Fibroblast of mammary gland (primary cell): ENCODE measurements around the gene MXD1.
A peak's percentile ranks its signal among the peaks of the same experiment; 100 is the strongest.

Experiments
- DNase-seq: peaks from one replicate; pipeline ENCODE4 v3.0.0-alpha.2; 2010; ENCODE audit warnings: low read depth
- H3K4me3 ChIP-seq: 2 replicates; pipeline ENCODE4 v1.5.1; 2011; ENCODE audit warnings: low read depth, mild to moderate bottlenecking, low read length, moderate library complexity; ENCODE audit not compliant: control insufficient read depth
- TF ChIP-seq, protein P1 (sequence below): conservative IDR thresholded peaks from 2 replicates; pipeline ENCODE4 v1.5.1; 2011; ENCODE audit warnings: low read depth, low read length, inconsistent platforms; ENCODE audit not compliant: control insufficient read depth, insufficient read depth

MXD1 gene

DNA sequence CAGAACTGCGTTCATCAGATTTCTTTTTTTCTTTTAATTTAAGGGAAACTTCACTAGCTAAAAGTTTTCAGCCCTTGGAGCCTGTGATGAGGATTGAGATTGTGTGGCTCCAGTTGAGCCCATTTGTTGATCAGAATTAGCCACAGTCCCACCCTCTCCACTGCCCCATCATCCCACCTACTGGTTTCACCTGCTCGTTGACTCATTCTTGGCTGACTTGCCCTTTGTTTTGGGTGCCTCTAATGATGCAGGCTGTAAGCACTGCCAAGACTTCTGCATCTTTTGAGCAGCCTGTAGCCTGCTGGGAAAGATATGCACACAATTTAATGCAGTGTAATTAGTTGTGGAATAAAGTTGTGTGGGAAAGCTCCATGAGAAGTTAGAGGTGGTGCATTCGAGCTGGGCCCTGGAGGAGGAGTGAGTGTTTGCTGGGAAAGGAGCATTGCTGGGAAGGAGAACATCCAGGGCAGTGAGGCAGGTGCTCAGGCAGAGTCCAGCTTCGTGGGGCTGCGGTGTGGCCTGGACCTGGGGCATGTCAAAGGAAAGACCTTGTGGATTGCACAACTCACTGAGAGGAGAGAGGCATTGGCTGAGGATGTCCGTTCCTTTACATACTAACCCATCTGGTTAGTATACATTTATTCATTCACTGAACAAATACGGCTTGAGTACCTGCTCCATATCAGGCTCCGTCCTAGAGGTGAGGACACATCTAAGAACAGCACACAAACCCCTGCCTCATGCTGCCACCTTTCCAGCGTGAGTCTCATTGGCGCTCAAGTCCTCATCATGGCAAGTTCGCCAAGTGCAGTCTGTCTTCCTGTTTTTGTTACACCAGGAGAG is 28.3 kb downstream of the MXD1 start:
- H3K4me3 ChIP-seq: no peak overlapping the region
- TF ChIP-seq, protein P1, sequence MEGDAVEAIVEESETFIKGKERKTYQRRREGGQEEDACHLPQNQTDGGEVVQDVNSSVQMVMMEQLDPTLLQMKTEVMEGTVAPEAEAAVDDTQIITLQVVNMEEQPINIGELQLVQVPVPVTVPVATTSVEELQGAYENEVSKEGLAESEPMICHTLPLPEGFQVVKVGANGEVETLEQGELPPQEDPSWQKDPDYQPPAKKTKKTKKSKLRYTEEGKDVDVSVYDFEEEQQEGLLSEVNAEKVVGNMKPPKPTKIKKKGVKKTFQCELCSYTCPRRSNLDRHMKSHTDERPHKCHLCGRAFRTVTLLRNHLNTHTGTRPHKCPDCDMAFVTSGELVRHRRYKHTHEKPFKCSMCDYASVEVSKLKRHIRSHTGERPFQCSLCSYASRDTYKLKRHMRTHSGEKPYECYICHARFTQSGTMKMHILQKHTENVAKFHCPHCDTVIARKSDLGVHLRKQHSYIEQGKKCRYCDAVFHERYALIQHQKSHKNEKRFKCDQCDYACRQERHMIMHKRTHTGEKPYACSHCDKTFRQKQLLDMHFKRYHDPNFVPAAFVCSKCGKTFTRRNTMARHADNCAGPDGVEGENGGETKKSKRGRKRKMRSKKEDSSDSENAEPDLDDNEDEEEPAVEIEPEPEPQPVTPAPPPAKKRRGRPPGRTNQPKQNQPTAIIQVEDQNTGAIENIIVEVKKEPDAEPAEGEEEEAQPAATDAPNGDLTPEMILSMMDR: no peak
- DNase-seq: no peak

DNA sequence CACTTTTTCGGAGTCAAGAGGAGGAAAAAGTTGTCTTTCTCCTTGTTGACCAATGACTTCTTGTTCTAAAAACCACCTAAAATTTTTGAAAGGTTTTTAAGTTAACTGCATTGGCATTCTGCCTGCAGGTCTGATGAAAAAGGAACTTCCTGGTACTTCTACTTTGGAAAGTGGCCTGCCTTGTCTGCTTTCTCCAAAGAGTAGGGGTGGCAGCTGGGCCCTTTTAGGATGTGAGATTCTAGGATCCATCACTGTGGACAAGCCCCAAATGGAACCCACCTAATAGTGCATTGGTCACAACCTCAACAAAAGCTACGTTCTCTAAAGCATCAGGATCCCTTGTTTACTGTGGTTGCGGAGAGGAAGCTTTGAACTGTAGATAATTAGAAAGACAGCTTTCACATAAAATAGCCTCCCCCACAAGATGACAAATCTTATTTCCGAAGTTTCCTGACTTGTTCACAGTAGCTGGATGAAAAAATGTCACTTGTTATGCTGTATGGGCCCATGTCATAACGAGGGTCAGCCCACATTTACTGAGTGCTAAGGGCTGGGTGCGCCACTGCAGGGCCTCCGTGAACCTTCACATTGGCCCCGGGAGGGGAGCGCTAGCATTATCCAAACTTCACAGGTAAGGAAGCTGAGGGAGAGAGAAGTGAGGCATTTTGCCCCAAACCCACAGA is 29.1 kb downstream of the MXD1 start:
- no peak overlapping the region for H3K4me3 ChIP-seq
- no peak for DNase-seq
- TF ChIP-seq, protein P1: no peak

DNA sequence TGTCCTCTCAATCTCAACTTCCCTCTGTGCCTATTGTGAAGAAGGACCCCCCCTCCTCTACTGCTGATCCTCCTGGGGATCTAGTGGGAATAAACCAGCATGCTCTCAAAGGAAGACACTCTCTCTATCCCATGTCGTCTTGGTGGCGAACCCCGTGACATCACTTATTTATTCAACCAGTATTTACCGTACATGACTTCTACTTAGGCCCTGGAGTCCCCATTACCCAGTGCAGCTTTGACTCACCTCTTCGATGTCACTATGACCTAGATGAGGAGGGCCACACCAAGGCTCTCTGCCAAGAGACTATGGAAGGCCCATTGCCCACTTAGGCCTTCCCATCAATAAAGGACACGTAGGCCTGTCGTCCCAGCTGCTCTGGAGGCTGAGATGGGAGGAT is 29.8 kb downstream of the MXD1 start:
- H3K4me3 ChIP-seq: no peak overlapping the region
- no peak for DNase-seq
- TF ChIP-seq, protein P1: no peak

DNA sequence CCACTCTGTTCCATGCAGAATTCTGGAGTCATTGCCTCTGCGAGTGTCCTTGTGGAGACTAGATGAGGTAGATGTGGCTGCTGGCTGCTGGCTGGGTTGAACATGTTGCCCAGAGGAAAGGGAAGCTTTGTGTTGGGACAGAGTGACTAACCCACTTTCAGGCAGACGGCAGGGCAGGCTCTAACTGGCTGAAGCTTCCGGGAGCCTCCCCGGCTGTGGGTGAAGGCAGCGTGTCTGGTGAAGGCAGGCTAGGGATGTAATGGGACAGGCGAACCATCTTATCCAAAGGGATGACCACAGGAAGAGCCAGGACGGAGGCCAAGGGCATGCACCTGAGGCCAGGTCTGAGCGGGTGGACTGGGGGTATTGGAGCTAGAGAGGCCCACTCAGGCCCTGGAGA is 30.5 kb downstream of the MXD1 start:
- DNase-seq: no peak
- no peak overlapping the region for H3K4me3 ChIP-seq
- TF ChIP-seq, protein P1: no peak

DNA sequence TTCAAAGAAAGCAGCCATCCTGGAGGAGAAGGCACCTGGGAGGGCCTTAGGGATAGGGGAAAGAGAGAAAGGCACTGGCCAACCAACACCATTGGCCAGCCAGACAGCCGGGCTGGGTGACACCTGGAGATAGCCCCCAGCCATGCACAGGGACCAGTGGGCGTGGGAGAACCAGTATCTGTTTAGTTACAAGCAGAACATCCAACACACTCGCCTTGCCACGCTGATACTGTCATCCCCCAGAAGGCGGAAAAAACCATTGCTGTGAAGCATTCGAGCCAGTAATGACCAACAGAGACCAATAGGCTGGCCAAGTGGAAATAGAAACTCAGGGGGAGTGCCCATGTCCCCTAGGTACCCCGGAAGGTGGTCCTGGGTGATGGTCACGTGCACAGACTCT is 31.0 kb downstream of the MXD1 start:
- no peak overlapping the region for H3K4me3 ChIP-seq
- DNase-seq: no peak
- TF ChIP-seq, protein P1: no peak

DNA sequence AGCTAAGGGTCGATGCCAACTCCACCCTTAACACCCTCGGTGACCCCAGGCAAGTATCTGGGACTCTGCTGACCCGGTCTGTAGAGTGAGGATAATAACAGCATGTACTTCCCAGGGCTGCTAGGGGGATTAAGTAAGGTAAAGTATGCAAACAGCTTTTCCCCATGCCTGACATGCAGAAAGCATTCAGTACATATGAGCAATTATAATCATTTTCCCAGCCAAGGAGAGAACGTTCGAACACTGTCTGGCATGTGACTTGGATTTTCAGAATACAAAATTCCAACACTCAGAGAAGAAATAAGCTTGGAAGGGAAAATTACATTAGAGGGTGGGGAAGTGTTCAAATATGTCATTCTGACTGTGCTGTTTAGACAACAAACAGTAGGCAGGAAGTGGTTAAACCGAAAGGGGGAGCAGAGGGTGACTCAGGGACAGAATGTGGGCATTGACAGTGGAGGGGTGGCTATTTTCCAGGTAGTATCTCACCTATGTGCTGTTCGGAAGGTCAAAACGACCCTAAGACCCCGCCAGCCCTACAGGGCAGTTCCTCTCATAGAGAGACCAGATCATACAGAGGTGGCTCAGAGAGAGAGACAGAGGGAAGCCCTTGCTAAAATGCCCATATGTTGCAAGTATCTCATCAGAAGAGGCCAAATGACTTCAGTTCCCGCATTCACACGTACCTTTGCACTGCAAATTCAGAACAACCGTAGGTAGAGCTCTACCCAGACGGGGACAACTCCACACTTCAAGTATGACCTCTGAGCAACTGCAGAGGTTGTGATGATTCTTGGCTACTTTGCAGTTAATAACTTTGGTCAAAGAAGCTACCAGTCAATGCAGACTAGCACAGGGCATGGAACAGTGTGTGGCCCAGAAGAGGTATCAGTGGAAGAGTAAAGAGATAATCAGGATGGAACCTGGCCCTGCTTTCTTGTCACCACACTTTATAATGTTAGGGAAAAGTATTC is 31.7 kb downstream of the MXD1 start:
- TF ChIP-seq, protein P1: no peak
- DNase-seq: peak; percentile 64
- no peak overlapping the region for H3K4me3 ChIP-seq
